Osteocyte (in vitro differentiated cells): ENCODE results near the gene BMP8A. TPM values are rescaled to one million over a fixed set of nuclear protein-coding genes. Genes with fewer than 3 reads are reported as not detected.
"Not testable (repeated sequence)": the region's sequence is repeated elsewhere in the genome, so short reads cannot be mapped to it uniquely, and the experiment has no call there.

Source experiments
- DNase-seq: peaks from one replicate; pipeline ENCODE4 v3.0.0; 2021; ENCODE audit warnings: mixed read lengths; ENCODE audit not compliant: unreplicated experiment; ENCODE audit errors: extremely low spot score
- H3K27ac Mint-ChIP-seq: one replicate; pipeline ENCODE4 v1.8.0; 2021; ENCODE audit warnings: mild to moderate bottlenecking, mixed read lengths; ENCODE audit not compliant: unreplicated experiment
- H3K27me3 Mint-ChIP-seq: one replicate; pipeline ENCODE4 v1.8.0; 2021; ENCODE audit warnings: mixed read lengths; ENCODE audit not compliant: unreplicated experiment
- H3K36me3 Mint-ChIP-seq: one replicate; pipeline ENCODE4 v1.8.0; 2021; ENCODE audit warnings: mixed read lengths; ENCODE audit not compliant: unreplicated experiment
- H3K4me1 Mint-ChIP-seq: one replicate; pipeline ENCODE4 v1.8.0; 2021; ENCODE audit warnings: mixed read lengths; ENCODE audit not compliant: unreplicated experiment
- H3K4me3 Mint-ChIP-seq: one replicate; pipeline ENCODE4 v1.8.0; 2021; ENCODE audit warnings: mild to moderate bottlenecking, moderate library complexity, mixed read lengths; ENCODE audit not compliant: unreplicated experiment
- H3K9me3 Mint-ChIP-seq: one replicate; pipeline ENCODE4 v1.8.0; 2021; ENCODE audit warnings: mixed read lengths; ENCODE audit not compliant: unreplicated experiment
- CTCF ChIP-seq: fragments of 200-600 bp; sonication (generic); IDR thresholded peaks from 2 replicates; pipeline ENCODE4 v1.5.0; 2021; ENCODE audit warnings: antibody characterized with exemption, mild to moderate bottlenecking, moderate library complexity
- total RNA-seq: library from RNA; stranded (reverse); gene quantifications from 2 replicates; pipeline ENCODE4 v1.2.1, GENCODE V29; 2021

The BMP8A gene
- total RNA-seq, 1 donor from 2014 or later: not detected

DNA sequence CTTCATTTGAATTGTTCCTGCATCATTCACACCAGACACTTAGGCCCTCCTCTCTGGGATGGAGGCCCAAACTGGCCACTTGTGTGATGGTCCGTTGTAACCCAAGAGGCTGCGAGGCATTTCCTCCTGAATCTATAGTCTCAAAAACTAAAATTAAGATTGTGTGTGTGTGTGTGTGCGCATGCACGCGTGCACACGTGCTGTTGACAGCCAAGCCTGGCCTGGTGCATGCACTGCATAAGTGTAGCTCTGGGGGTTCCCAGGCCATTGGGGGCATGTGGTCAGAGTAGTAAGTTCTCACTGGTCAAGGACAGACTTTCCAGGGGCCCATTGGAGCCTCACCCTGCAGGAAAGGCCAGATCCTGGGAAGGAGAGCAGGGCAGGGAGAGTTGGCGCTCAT is 26.5 kb downstream of the BMP8A start:
- not testable (repeated sequence) for H3K27ac Mint-ChIP-seq, H3K4me3 Mint-ChIP-seq, H3K4me1 Mint-ChIP-seq, H3K36me3 Mint-ChIP-seq, H3K9me3 Mint-ChIP-seq, H3K27me3 Mint-ChIP-seq, DNase-seq

DNA sequence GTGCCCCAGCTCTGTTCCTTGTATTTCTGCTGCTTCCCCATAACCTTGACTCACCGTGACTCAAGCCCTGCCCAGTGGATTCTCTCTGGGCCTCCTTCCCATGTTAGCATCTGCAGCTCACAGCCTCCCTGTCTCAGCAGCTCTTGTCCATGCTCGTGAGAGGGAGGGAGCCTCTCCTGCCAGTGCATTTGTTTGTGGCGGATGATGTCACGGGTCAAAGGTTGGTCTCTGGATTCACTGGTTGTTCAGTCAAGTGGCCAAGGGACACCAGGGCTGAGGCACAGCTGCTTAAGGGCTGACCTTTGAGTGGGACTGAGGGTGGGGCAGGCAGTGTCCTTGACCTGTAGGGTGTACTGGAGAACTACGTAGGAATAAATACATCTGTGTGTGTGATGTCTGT is 27.9 kb downstream of the BMP8A start:
- not testable (repeated sequence) for H3K4me1 Mint-ChIP-seq, H3K4me3 Mint-ChIP-seq, H3K27ac Mint-ChIP-seq, H3K36me3 Mint-ChIP-seq, H3K9me3 Mint-ChIP-seq, H3K27me3 Mint-ChIP-seq, DNase-seq

DNA sequence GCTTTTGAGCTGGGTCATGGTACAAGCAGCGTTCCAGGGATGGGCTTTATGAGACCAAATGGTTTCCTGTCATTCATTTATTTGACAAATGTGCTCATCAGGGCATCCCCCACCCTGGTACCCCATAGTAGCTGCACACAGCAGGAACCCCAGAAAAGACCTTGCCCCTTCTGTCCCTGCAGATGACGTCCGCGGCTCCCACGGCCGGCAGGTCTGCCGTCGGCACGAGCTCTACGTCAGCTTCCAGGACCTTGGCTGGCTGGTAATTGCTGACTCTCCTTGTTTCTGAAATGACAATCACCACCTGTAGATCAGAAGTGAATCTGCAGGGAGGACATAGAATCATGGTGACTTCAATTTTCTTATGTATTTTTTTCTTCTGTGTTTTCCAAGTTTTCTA is 30.8 kb downstream of the BMP8A start:
- not testable (repeated sequence) for H3K27ac Mint-ChIP-seq, H3K36me3 Mint-ChIP-seq, H3K9me3 Mint-ChIP-seq

DNA sequence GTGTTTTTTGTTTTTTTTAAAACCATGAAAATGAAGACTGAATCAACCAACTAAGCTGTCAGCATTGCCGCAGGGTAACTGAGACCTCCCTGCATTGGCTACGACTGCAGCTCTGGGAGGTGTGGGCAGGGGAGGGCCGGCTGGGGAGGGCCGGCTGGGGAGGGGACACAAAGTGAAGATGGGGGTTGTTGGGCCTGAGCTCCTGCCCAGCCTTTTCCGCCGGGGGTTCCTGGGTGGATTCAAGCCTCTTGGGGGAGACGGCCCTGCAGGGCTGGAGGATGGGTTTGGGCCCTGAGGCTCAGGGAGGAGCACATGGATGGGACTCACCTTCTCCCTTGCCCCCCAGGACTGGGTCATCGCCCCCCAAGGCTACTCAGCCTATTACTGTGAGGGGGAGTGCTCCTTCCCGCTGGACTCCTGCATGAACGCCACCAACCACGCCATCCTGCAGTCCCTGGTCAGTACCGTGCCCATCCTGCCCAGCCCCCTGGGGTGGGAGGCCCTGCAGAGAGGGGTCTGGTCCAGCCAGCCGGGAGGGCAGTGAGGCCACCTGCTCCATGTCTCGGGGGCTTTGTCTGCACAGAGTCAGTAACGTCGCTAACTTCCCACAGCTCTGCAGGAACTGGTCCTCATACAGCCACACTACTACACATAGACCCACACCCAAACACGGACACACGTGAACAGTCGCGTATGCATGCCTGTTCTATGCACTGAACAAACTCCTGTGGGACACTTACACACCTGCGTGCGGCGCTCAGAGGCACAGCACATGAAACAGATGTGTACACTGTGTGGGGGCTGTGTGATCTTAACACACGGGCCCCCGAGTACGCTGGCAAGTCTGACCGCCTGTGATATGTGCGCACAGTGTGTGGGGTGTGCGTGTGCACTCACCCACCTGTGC is 31.5 kb downstream of the BMP8A start:
- Mint-ChIP-seq H3K9me3 (no peaks in the 10 kb centered on the region), H3K27me3 (no peaks in the 10 kb centered on the region), H3K4me3 (no peak overlapping the region), H3K27ac (no peak overlapping the region), H3K4me1 (no peaks in the 10 kb centered on the region), H3K36me3 (peaks cover 7% of the 10 kb centered on the region)
- no peak for DNase-seq
- TF ChIP-seq CTCF: no peak

More for the DNA sequence above, 30.8 kb downstream of the BMP8A start:
- H3K27me3 Mint-ChIP-seq, H3K4me3 Mint-ChIP-seq, DNase-seq, H3K4me1 Mint-ChIP-seq: not testable (repeated sequence)

- H3K36me3 Mint-ChIP-seq: peaks cover 7% of the 10 kb centered on the region
- H3K4me1 Mint-ChIP-seq: no peaks in the 10 kb centered on the region
- no peak for DNase-seq
- no peak overlapping the region for H3K27ac Mint-ChIP-seq
- no peaks in the 10 kb centered on the region for H3K27me3 Mint-ChIP-seq
- no peak overlapping the region for H3K4me3 Mint-ChIP-seq
- no peak for TF ChIP-seq CTCF
- H3K9me3 Mint-ChIP-seq: no peaks in the 10 kb centered on the region
Measured at GRCh38 chr1:39524171-39524570, 32.7 kb downstream of the BMP8A start.

DNA sequence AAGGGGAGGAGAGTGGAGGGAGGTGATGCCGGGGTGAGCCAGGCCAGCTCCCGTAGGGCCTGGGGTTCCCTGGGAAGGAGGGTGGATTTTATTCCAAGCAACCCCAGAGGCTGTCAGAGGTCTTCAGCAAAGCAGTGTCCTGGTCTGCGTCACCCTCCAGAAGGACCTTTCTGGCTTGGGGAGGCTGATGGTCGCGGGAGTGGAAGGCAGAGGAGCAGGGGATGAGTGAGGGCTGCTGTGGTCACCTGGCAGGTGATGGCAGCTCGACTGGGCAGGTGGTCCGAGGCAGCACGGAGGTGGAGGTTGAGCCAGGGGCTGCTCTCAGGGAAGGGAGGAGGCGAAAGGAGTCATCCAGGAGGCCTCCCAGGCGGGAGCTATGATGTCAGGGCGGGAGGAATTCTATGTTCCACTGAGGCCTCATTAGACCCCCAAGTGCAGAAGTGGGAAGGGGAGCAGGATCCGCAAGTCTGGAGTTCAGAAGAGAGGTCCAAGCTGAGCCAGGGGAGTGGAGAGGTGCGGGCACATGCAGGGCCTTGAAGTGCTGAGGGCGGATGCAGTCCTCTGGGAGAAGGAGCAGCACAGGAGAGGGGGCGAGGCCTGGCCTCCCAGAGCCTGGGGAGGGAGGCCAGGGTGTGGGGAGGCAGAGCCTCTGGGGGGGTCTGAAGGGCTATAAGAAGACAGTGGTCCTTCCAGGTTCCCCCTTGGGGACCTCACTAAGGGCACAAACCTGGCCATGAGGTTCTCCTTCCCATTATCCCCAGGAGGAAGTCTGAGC is 33.3 kb downstream of the BMP8A start:
- no peak overlapping the region for H3K27ac Mint-ChIP-seq
- no peaks in the 10 kb centered on the region for H3K27me3 Mint-ChIP-seq
- no peaks in the 10 kb centered on the region for H3K9me3 Mint-ChIP-seq
- H3K4me3 Mint-ChIP-seq: no peak overlapping the region
- H3K36me3 Mint-ChIP-seq: peaks cover 11% of the 10 kb centered on the region
- no peak for DNase-seq
- no peak for TF ChIP-seq CTCF
- no peaks in the 10 kb centered on the region for H3K4me1 Mint-ChIP-seq
